ENCODE data around the gene SMIM20. TPM values are rescaled to one million over a fixed set of nuclear protein-coding genes. Genes with fewer than 3 reads are reported as not detected.

SMIM20 gene
- total and polyA plus RNA-seq, 2 of the 4 experiments (the other 2 are of a cell fraction) = 13.6 to 23.1 TPM

DNA sequence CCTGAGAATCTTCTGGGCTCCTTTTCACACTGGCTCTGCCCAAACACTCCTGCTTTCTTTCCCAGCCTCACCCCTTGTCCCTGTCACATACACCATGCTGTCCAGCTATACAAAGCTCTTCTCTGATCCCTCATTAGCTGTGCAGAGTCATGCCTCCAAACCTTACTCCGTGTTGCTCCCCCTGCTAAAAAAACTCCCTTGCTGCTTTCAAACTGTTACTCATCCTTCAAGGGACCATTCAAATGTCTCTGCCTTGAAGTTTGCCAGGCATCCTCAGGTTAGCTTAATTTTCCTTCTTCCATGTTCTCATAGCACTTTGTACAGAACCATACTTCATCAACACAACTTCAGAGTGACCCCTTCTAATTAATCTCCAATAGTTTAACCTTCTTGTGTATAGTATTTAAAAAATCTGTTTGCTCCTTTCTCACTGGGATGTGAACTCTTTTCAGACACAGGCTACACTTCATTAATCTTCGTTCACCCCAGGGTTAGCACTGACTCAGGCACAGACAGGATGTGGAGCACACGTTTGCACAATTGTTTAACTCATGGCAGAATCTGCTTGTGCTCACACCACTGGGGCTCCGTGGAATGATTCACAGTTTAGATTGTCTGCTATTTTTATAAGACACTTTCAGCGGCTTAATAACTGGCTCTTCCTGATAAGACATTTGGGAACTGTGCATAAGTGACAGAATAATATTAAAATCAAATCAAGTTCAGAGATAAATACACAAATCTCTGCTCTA is 29.8 kb upstream of the SMIM20 start:
- peaks cover 19% of the 10 kb centered on the region for H3K4me1 ChIP-seq (ENCODE audit: control insufficient read depth, insufficient read depth, low read length)
- H3K9ac ChIP-seq (ENCODE audit: low read depth, low read length) = peak overlapping the region; percentile 5; the same call in 1 of the 2 replicates
- peak; percentile 92 for DNase-seq
- H3K79me1 ChIP-seq (ENCODE audit: low read depth in 1 of 2, low read length in 2 of 2) = no peaks in the 10 kb centered on the region
- no peaks in the 10 kb centered on the region for H3K27me3 ChIP-seq (ENCODE audit: control insufficient read depth, insufficient read depth, low read length)
- H3K4ac ChIP-seq (ENCODE audit: low read depth, low read length) = peak overlapping the region; percentile 57
- peak overlapping the region; percentile 2 to 65; a peak in 3 of 4 replicates for H4K8ac ChIP-seq (ENCODE audit: low read depth in 2 of 2, low read length in 2 of 2)
- H3K14ac ChIP-seq (replicated peaks; ENCODE audit: low read depth, low read length) = peak overlapping the region; percentile 40; the same call in 1 of the 2 replicates
- in situ Hi-C loops (cut with MboI; ENCODE audit: low sequenced_read_pairs) (no loop called here), intact Hi-C loops (cut with micrococcal nuclease) (no loop called here), dilution Hi-C loops (cut with HindIII; ENCODE audit: low sequenced_read_pairs, unreplicated experiment) (no loop called here)
- peak overlapping the region; percentile 57 for H2BK120ac ChIP-seq (ENCODE audit: low read depth, low read length)
- H4K20me1 ChIP-seq (ENCODE audit: insufficient read depth, low read length) = no peaks in the 10 kb centered on the region
- no peaks in the 10 kb centered on the region for H3K9me3 ChIP-seq (ENCODE audit: control insufficient read depth, insufficient read depth, low read length)
- peak overlapping the region; percentile 40 for H3K27ac ChIP-seq (ENCODE audit: insufficient read depth, low read length)
- no peaks in the 10 kb centered on the region for H3K36me3 ChIP-seq (ENCODE audit: control insufficient read depth, insufficient read depth, low read length)
- no peak overlapping the region; the same call in 1 of the 2 replicates for H3K56ac ChIP-seq (ENCODE audit: extremely low read depth, insufficient read depth, low read length)
- H4K5ac ChIP-seq (ENCODE audit: low read depth, low read length) = no peak overlapping the region
- peak overlapping the region; percentile 56 for H2BK20ac ChIP-seq (ENCODE audit: low read depth, low read length)
- BruUV-seq (replicated peaks) = no TSS peak
- ATAC-seq (ENCODE audit: low read depth) = peak; percentile 89
- peak overlapping the region; percentile 57; the same call in 1 of the 2 replicates for H2AK5ac ChIP-seq (ENCODE audit: low read depth, low read length)
- peak overlapping the region; percentile 32 for H3K4me2 ChIP-seq (ENCODE audit: low read depth, low read length)
- H2BK15ac ChIP-seq (ENCODE audit: low read depth, low read length) = peak overlapping the region; percentile 16; the same call in 1 of the 3 replicates
- H3K9me1 ChIP-seq (ENCODE audit: insufficient read depth, low read length) = peaks cover 15% of the 10 kb centered on the region; the same call in 1 of the 2 replicates
- H2AFZ ChIP-seq (replicated peaks; ENCODE audit: low read length, poor library complexity) = peak overlapping the region; percentile 29
- CTCF ChIA-PET = interaction anchor here (0.6 kb wide), 1 partner anchor 11 kb away, joined by 3 read pairs; no protein-coding TSS in a partner anchor
- WGBS, 2 experiments (ENCODE audit: extremely low coverage in 2 of 2, insufficient read length in 1 of 2) = 0% methylated on average over 1 of the region's 5 CpGs; no CpG with 5 or more reads in 1 of the 2 experiments
- peak overlapping the region; percentile 36 for H2BK5ac ChIP-seq (ENCODE audit: low read depth, low read length, poor library complexity, severe bottlenecking)
- POLR2A ChIA-PET (ENCODE audit: unreplicated experiment) = no interaction called here
- H2AK9ac ChIP-seq (replicated peaks; ENCODE audit: low read depth, low read length, poor library complexity) = no peak overlapping the region
- no peak overlapping the region for H3K4me3 ChIP-seq (ENCODE audit: insufficient read depth, low read depth, low read length)
- peak overlapping the region; percentile 16; the same call in 1 of the 2 replicates for H3K18ac ChIP-seq (ENCODE audit: low read depth, low read length)
- H3K23ac ChIP-seq (ENCODE audit: low read depth, low read length) = peak overlapping the region; percentile 65
- peak overlapping the region; percentile 20; the same call in 1 of the 2 replicates for H4K91ac ChIP-seq (ENCODE audit: insufficient read depth, low read depth, low read length)
- no peak for TF ChIP-seq RAD21 (IDR thresholded peaks at IDR 0.05; ENCODE audit: low read length)
- peak; percentile 92 for TF ChIP-seq CEBPB (IDR thresholded peaks at IDR 0.05; ENCODE audit: low read depth, low read length)
- TF ChIP-seq FOS (IDR thresholded peaks at IDR 0.05; ENCODE audit: low read depth, low read length) = peak; percentile 81
- TF ChIP-seq RFX5 (IDR thresholded peaks at IDR 0.05; ENCODE audit: low read depth, low read length) = no peak
- TF ChIP-seq, protein P1, sequence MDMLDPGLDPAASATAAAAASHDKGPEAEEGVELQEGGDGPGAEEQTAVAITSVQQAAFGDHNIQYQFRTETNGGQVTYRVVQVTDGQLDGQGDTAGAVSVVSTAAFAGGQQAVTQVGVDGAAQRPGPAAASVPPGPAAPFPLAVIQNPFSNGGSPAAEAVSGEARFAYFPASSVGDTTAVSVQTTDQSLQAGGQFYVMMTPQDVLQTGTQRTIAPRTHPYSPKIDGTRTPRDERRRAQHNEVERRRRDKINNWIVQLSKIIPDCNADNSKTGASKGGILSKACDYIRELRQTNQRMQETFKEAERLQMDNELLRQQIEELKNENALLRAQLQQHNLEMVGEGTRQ (IDR thresholded peaks at IDR 0.05; ENCODE audit: low read depth, low read length) = no peak
- TF ChIP-seq MXI1 (IDR thresholded peaks at IDR 0.05; ENCODE audit: borderline replicate concordance, low read depth, low read length) = no peak
- TF ChIP-seq MAFK (IDR thresholded peaks at IDR 0.05; ENCODE audit: low read depth, low read length) = no peak; the same call in 1 of the 2 replicates
- 0 out of 2 replicates have a peak, but pooled peaks have one; percentile 10 for TF ChIP-seq NFE2L2 (IDR thresholded peaks at IDR 0.05; ENCODE audit: low read depth, low read length)
- no peak for TF ChIP-seq CTCF (conservative IDR thresholded peaks at IDR 0.05; ENCODE audit: low read depth, low read length)
- peak; percentile 91 for TF ChIP-seq BHLHE40 (IDR thresholded peaks at IDR 0.05; ENCODE audit: low read depth, low read length)
- TF ChIP-seq, protein P2, sequence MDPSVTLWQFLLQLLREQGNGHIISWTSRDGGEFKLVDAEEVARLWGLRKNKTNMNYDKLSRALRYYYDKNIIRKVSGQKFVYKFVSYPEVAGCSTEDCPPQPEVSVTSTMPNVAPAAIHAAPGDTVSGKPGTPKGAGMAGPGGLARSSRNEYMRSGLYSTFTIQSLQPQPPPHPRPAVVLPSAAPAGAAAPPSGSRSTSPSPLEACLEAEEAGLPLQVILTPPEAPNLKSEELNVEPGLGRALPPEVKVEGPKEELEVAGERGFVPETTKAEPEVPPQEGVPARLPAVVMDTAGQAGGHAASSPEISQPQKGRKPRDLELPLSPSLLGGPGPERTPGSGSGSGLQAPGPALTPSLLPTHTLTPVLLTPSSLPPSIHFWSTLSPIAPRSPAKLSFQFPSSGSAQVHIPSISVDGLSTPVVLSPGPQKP (IDR thresholded peaks at IDR 0.05; ENCODE audit: borderline replicate concordance, low read depth, low read length) = no peak
- 0 out of 2 replicates have a peak, but pooled peaks have one; percentile 16 for TF ChIP-seq MAZ (IDR thresholded peaks at IDR 0.05; ENCODE audit: borderline replicate concordance, low read depth, low read length)
- TF ChIP-seq SMC3 (IDR thresholded peaks at IDR 0.05; ENCODE audit: low read depth, low read length) = no peak

All from IMR-90 (cell line).